K562 (cell line): ENCODE measurements around the gene AMOT. TPM values are rescaled to one million over a fixed set of nuclear protein-coding genes. Genes with fewer than 3 reads are reported as not detected.

Experiments used
- CBX1 ChIP-seq: sonication (generic); IDR thresholded peaks from 2 replicates; pipeline ENCODE4 v1.6.1; 2016; ENCODE audit warnings: antibody characterized with exemption, low read depth, mild to moderate bottlenecking
- CTBP1 ChIP-seq: fragments of 450-650 bp; IDR thresholded peaks from 2 replicates; pipeline ENCODE4 v1.6.1; 2016; ENCODE audit warnings: borderline replicate concordance
- DDX20 ChIP-seq: fragments of 450-650 bp; IDR thresholded peaks from 2 replicates; pipeline ENCODE4 v1.6.1; 2016; ENCODE audit warnings: missing genetic modification characterization, low read depth, mild to moderate bottlenecking, missing compliant biosample characterization, moderate library complexity
- POLR3A ChIP-seq: IDR thresholded peaks from 2 replicates; pipeline ENCODE4 v1.6.1; 2011; ENCODE audit warnings: borderline replicate concordance, mild to moderate bottlenecking, moderate library complexity; ENCODE audit not compliant: insufficient read length, insufficient read depth; ENCODE audit errors: extremely low read depth
- RAD51 ChIP-seq: fragments of 450-650 bp; IDR thresholded peaks from 2 replicates; pipeline ENCODE4 v1.7.1; 2016; ENCODE audit warnings: low read depth, mild to moderate bottlenecking, borderline replicate concordance
- RBM25 ChIP-seq: fragments of 200-400 bp; formaldehyde crosslinking; IDR thresholded peaks from 2 replicates; pipeline ENCODE4 v1.6.1; 2018; ENCODE audit warnings: low read length, low read depth, moderate library complexity; ENCODE audit not compliant: severe bottlenecking
- SP2 ChIP-seq: IDR thresholded peaks from 2 replicates; pipeline ENCODE4 v1.6.1; 2011; ENCODE audit warnings: mild to moderate bottlenecking, low read depth, low read length, moderate library complexity; ENCODE audit not compliant: poor library complexity, severe bottlenecking; ENCODE audit errors: extremely low read depth
- polyA plus RNA-seq, 8 experiments: library from polyadenylated mRNA; depleted of rRNA in 4 of 8; stranded (reverse) in 5 of 8; unstranded in 3 of 8; fragments of >200 nt; fragmentation: Nextera tagmentation in 2 of 8; fragmentation: Illumina TruSeq in 1 of 8; extraction: Ambion mirVana in 2 of 8; extraction: Trizol in 1 of 8; gene quantifications; 2 replicates each; pipeline versions ENCODE4 v1.2.1 to v1.2.3, GENCODE V29; 2011 to 2014; ENCODE audit warnings: inconsistent platforms in 1 of 8, missing spikeins in 1 of 8
- total RNA-seq, 7 experiments: library from RNA; depleted of rRNA in 6 of 7; stranded (reverse); fragments of >200 nt in 6 of 7; fragmentation: Illumina TruSeq in 2 of 7; extraction: Trizol in 2 of 7; gene quantifications; 2 replicates each; pipeline versions ENCODE4 v1.2.1 to v1.2.3, GENCODE V29; 2011 to 2021; ENCODE audit warnings: low replicate concordance in 1 of 7
- TF ChIP-seq, protein P1 (sequence below): fragments of 250-450 bp; sonication (Bioruptor Pico); IDR thresholded peaks from 2 replicates; pipeline ENCODE4 v1.5.0; 2021; ENCODE audit warnings: mild to moderate bottlenecking, moderate library complexity
- TF ChIP-seq, protein P2 (sequence below): fragments of 250-450 bp; sonication (Bioruptor Pico); IDR thresholded peaks from 2 replicates; pipeline ENCODE4 v1.5.0; 2021
- TF ChIP-seq, protein P3 (sequence below): fragments of 200-800 bp; sonication (Bioruptor generic); IDR thresholded peaks from 2 replicates; pipeline ENCODE4 v1.6.1; 2016; ENCODE audit warnings: missing genetic modification characterization, missing compliant biosample characterization
- TF ChIP-seq, protein P4 (sequence below): fragments of 250-450 bp; sonication (Bioruptor Pico); IDR thresholded peaks from 2 replicates; pipeline ENCODE4 v1.9.0; 2021; ENCODE audit warnings: mild to moderate bottlenecking, inconsistent platforms
- TF ChIP-seq, protein P5 (sequence below): sonication (generic); formaldehyde crosslinking; IDR thresholded peaks from 2 replicates; pipeline ENCODE4 v1.8.1; 2023; ENCODE audit warnings: mild to moderate bottlenecking, missing genetic modification reagents

Gene AMOT
- total and polyA plus RNA-seq, 9 of the 15 experiments (the other 6 are each of a cell fraction or from before 2014, with no cell fraction given) = 0.04 TPM; not detected in 8

DNA sequence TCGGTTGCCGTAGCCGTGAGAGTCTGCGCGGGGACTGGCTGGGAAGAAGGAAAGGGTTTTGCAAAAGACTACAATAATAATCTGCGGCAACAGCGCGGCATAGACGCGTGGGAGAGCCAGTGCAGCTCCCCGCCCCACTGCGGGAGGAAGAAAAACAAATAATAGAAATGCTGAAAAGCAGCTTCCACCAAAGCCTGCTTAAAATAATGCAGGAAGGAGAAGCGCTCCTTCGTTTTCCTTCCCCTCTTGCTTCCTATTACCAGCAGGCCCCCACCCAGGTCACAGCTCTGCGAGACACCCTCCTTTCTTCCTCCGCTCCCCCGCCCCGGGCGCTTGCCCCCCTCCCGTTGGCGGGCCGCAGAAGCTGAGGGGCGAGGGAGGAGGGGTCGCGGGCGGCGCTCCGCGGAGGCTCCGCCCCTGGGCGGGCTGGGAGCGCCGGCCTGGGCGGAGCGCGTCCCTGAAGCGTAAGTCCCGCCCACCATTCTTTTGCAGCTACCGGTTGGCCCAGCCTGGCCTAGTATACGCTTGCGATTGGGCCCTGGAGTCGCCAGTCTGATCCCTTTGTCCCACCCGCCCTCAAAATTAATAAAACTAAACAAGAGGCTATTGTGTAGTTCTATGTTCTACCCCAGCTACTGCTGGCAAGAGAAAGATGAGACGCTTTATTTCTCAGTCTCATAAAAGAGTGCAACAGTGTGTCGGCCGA is 636 bp upstream of the AMOT start (continued):
- TF ChIP-seq, protein P1, sequence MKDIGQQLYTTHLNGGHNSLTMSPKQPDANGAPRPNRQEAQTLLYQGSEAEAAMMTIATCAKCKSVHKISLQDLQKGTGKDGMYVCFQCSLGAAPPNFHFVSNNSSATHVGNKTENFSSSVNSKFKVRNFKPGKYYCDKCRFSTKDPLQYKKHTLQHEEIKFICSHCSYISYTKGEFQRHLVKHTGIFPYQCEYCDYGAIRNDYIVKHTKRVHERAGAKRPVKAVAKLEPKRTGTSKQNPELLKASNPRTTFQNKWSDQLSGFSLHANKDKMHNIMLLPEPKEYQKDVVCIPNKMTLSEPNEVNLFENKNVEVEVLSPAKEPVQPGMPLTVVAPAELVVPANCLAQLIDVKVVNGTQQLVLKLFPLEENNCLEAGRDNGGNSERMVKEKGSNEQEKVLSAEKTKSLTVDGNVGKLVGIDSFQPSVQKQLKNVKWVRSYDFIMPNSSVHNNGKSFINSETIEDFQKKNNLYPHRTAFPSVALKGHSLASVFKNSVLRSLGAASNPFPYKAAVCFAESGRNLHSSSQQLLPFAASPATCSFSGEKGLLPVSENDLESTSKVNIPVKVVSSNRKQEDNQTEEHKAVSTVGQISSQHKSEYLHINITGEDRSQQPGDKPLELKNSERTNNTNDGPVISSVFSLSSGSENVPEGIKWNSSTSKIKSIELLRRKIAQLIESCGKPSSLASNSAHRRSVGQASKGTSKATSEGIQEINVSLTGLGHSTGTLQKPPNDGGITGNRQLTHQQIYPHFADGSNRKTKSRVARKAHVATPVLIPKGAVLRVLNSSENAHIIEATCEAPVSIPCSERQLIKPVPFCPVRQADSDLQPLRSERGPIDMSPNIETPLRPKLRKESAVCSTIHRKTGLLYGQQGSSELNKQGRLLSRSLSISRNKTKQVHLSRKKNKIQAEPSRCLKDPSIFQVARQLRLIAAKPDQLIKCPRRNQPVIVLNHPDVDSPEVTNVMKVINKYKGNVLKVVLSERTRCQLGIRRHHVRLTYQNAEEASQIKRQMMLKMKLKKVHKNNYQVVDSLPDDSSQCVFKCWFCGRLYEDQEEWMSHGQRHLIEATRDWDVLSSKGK (CRISPR knock-in tag) = no peak
- TF ChIP-seq, protein P2, sequence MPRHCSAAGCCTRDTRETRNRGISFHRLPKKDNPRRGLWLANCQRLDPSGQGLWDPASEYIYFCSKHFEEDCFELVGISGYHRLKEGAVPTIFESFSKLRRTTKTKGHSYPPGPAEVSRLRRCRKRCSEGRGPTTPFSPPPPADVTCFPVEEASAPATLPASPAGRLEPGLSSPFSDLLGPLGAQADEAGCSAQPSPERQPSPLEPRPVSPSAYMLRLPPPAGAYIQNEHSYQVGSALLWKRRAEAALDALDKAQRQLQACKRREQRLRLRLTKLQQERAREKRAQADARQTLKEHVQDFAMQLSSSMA (CRISPR knock-in tag) = no peak
- no peak for TF ChIP-seq CBX1
- TF ChIP-seq, protein P3, sequence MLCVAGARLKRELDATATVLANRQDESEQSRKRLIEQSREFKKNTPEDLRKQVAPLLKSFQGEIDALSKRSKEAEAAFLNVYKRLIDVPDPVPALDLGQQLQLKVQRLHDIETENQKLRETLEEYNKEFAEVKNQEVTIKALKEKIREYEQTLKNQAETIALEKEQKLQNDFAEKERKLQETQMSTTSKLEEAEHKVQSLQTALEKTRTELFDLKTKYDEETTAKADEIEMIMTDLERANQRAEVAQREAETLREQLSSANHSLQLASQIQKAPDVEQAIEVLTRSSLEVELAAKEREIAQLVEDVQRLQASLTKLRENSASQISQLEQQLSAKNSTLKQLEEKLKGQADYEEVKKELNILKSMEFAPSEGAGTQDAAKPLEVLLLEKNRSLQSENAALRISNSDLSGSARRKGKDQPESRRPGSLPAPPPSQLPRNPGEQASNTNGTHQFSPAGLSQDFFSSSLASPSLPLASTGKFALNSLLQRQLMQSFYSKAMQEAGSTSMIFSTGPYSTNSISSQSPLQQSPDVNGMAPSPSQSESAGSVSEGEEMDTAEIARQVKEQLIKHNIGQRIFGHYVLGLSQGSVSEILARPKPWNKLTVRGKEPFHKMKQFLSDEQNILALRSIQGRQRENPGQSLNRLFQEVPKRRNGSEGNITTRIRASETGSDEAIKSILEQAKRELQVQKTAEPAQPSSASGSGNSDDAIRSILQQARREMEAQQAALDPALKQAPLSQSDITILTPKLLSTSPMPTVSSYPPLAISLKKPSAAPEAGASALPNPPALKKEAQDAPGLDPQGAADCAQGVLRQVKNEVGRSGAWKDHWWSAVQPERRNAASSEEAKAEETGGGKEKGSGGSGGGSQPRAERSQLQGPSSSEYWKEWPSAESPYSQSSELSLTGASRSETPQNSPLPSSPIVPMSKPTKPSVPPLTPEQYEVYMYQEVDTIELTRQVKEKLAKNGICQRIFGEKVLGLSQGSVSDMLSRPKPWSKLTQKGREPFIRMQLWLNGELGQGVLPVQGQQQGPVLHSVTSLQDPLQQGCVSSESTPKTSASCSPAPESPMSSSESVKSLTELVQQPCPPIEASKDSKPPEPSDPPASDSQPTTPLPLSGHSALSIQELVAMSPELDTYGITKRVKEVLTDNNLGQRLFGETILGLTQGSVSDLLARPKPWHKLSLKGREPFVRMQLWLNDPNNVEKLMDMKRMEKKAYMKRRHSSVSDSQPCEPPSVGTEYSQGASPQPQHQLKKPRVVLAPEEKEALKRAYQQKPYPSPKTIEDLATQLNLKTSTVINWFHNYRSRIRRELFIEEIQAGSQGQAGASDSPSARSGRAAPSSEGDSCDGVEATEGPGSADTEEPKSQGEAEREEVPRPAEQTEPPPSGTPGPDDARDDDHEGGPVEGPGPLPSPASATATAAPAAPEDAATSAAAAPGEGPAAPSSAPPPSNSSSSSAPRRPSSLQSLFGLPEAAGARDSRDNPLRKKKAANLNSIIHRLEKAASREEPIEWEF (CRISPR knock-in tag) = no peak
- peak; percentile 55 for TF ChIP-seq SP2
- no peak for TF ChIP-seq DDX20 (tag)
- TF ChIP-seq RAD51 = no peak
- no peak for TF ChIP-seq POLR3A
- TF ChIP-seq, protein P4, sequence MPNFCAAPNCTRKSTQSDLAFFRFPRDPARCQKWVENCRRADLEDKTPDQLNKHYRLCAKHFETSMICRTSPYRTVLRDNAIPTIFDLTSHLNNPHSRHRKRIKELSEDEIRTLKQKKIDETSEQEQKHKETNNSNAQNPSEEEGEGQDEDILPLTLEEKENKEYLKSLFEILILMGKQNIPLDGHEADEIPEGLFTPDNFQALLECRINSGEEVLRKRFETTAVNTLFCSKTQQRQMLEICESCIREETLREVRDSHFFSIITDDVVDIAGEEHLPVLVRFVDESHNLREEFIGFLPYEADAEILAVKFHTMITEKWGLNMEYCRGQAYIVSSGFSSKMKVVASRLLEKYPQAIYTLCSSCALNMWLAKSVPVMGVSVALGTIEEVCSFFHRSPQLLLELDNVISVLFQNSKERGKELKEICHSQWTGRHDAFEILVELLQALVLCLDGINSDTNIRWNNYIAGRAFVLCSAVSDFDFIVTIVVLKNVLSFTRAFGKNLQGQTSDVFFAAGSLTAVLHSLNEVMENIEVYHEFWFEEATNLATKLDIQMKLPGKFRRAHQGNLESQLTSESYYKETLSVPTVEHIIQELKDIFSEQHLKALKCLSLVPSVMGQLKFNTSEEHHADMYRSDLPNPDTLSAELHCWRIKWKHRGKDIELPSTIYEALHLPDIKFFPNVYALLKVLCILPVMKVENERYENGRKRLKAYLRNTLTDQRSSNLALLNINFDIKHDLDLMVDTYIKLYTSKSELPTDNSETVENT = no peak
- TF ChIP-seq RBM25 = peak; percentile 58
- TF ChIP-seq, protein P5, sequence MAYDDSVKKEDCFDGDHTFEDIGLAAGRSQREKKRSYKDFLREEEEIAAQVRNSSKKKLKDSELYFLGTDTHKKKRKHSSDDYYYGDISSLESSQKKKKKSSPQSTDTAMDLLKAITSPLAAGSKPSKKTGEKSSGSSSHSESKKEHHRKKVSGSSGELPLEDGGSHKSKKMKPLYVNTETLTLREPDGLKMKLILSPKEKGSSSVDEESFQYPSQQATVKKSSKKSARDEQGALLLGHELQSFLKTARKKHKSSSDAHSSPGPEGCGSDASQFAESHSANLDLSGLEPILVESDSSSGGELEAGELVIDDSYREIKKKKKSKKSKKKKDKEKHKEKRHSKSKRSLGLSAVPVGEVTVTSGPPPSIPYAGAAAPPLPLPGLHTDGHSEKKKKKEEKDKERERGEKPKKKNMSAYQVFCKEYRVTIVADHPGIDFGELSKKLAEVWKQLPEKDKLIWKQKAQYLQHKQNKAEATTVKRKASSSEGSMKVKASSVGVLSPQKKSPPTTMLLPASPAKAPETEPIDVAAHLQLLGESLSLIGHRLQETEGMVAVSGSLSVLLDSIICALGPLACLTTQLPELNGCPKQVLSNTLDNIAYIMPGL (CRISPR knock-in tag) = no peak
- no peak for TF ChIP-seq CTBP1
